COLO829 (cell line): Measurements from ENCODE around the gene DDX47.
"Not testable (repeated sequence)": the region's sequence is repeated elsewhere in the genome, so short reads cannot be mapped to it uniquely, and the experiment has no call there.

Source experiments
- DNase-seq: peaks from one replicate; pipeline ENCODE4 v3.0.0; 2012; ENCODE audit warnings: low spot score

The DDX47 gene

DNA sequence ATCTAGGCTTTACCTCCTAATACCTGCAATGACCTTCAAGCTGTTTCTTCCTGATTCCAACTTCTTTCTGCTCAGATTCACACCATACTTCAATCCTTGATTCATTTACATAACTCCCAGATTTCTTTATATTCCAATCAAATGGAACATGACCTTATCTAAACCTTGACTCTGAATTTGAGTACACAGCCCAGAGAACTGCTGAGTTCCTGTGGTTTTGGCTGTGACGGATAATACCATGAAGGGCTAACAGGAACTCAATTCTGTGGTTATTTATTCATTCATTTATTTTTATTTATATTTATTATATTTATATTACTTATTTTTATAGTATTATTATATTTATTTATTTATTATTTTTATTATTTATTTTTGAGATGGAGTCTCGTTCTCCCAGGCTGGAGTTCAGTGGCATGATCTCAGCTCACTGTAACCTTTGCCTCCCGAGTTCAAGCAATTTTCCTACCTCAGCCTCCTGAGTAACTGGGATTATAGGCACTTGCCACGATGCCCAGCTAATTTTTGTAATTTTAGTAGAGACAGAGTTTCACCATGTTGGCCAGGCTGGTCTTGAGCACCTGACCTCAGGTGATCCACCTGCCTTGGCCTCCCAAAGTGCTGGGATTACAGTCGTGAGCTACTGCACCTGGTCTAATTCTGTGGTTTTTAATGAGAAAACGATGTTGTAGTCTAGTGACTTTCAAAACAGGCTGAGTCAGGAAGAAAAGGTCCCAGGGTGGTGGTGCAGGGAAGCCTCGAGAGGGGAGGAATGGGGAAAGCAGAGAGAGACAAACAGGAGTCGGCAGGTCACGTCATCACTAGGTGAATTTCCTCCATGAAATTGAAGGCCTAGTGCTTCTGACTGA is 16.0 kb upstream of the DDX47 start:
- no peak for DNase-seq

DNA sequence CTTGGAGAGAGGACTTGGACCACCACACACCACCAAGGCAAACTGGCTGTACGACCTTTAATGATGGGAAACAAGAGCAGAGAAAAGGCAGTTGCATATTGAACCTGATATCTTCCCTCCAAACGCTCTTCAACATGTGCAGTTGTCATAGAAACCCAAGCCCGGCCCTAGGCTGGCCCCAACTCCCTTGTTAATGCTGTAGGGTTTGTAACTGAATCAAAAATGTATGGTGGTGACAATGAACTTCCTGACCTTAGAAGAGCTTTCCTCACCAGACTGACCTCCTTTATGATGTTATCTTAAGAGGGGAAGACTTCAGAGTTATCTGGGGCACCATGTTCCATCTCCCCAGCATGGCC is 15.4 kb upstream of the DDX47 start:
- DNase-seq: no peak

DNA sequence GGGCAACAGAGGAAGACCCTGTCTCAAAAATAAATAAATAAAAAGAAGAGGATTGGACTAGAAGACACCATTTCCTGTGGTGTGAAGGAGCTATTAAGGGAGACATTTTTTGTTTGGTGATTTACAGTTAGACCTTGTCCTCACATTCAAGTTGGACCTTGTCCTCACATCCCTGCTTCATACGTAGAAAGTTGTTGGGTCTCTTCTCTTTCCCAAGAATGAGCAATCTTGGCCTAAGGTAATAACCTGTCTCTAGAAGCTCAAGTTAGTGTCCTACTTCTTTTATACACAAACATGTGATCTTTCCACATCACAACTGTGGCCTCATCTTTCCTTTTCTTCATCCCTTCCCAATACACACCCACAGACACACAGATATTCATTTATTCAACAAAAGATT is 14.7 kb upstream of the DDX47 start:
- no peak for DNase-seq

DNA sequence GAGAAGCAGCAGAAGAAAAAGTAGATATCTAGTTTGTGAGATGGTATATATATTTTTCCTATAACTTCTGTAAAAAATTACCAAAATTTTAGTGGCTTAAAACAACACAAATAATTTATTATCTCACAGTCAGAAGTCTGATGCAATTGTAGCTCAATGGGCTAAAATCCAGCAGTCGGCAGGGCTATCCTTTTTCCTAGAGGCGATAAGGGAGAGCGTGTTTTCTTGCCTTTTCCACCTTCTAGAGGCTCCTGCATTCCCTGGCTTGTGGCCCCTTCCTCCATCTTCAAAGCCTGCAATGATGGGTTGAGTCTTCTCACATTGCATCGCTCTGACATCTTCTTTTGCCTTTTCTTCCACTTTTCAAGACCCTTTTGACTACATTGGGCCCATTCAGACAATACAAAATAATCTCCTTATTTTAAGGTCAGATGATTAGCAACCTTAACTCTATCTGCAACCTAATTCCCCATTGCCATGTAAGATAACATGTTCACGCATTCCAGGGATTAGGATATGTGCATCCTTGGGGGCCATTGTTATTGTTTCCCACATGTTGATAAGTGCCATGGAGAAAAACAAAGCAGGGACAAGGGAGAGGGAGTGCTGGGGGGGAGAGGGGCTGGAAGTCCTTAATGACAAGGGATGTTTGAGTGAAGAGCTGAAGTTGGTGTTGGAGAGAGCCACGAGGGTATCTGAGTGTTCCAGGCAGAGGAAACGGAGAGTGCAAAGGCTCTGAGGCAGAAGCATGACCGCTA is 13.8 kb upstream of the DDX47 start:
- DNase-seq: no peak

DNA sequence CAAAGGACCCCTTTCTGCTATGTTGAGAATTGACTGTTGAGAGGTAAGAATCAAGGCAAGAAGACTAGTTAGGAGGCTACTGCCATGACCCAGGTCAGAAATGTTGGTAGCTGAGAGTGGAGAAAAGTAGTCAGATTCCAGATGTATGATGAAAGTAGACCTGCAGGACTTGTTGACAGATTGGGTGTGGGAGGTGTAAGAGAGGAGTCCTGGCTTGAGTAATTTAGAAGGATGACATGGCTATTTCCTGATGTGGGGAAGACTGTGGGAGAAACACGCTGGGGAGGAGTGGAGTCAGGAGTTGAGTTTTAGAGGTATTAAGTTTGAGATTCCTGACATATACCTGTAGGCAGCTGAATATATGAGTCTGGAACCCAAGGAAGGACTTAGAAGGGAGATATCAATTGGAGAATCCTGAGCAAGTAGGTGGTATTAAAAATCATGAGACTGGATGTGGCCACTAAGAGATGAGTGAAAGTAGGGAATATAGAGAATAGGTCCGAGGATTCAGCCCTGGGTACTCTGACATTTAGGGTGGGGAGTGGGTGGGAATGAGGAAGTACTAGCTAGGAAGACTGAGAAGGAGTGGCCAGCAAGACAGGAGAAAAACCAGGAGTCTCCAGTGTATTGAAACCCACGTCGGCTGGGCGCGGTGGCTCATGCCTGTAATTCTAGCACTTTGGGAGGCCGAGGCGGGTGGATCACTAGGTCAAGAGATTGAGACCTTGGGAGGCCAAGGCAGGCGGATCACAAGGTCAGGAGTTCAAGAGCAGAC is 12.6 kb upstream of the DDX47 start:
- DNase-seq: no peak

DNA sequence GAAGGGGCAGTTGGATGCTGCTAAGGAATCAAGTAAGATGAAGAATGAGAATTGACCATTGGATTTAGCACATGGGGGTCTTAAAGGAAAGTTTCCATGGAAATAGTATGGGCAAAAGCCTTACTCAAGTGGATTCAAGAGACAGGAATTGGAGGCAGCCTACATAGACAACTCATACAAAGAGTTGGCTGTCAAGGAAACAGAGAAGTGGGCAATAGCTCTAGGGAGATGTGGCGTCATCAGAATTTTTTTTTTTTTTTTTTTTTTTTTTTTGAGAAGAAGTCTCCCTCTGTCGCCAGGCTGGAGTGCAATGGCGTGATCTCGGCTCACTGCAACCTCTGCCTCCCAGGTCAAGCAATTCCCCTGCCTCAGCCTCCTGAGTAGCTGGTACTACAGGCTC is 11.5 kb upstream of the DDX47 start:
- not testable (repeated sequence) for DNase-seq

DNA sequence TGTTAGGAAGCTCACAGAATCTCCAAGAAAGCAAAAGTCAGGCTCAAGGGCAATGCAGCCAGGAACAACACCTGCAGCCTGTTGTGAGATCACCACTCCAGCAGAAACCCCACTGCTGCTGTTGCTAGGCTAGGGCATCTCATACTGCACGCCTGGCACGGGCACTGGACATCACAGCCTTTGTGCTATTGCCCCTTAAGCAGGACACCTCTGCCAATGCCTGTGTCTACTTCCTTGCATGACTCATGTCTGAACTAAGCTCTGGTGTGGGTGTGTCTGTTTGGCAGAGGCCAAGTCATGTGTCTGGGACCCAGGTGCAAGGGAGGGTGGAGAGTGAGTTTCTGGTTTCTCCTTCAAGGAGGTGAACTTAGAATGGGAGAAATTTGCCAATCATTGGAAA is 10.0 kb upstream of the DDX47 start:
- DNase-seq: peak; percentile 93

DNA sequence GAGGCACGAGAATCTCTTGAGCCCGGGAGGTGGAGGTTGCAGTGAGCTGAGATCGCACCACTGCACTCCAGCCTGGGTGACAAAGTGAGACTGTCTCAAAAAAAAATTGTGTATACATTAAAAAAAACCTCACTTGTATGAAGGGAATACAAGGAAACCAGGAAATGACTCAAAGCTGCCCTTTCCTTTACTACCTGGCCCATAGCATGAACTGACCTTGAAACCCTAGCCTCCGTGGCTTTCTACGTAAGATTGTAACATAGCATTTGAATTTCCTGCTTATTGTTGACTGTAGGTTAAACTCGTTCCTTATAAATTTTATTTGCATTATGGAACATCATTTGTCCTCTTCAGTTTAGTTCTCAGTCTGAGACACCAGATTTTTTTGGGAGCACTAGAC is 9.1 kb upstream of the DDX47 start:
- DNase-seq: no peak

DNA sequence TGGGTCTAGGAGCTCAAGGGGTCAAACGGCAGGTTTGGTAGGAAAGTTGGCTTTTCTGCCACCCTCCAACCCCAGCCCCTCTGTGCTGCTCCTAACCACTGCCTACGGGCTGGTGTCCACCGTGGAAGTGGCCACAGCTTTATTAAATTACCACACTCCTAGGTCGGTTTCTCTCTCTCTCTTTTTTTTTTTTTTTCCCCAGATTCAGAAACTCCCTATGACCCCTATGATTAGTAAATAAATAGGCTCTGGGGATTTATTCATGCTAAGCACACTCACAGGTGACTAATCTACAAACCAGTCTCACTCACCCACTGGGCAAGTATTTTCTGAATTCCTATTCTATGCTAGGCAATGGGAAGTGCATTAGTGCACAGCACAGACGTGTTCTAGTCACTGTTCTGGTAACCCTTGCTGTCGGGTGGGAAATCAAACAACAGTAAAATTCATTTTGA is 8.7 kb upstream of the DDX47 start:
- no peak for DNase-seq

DNA sequence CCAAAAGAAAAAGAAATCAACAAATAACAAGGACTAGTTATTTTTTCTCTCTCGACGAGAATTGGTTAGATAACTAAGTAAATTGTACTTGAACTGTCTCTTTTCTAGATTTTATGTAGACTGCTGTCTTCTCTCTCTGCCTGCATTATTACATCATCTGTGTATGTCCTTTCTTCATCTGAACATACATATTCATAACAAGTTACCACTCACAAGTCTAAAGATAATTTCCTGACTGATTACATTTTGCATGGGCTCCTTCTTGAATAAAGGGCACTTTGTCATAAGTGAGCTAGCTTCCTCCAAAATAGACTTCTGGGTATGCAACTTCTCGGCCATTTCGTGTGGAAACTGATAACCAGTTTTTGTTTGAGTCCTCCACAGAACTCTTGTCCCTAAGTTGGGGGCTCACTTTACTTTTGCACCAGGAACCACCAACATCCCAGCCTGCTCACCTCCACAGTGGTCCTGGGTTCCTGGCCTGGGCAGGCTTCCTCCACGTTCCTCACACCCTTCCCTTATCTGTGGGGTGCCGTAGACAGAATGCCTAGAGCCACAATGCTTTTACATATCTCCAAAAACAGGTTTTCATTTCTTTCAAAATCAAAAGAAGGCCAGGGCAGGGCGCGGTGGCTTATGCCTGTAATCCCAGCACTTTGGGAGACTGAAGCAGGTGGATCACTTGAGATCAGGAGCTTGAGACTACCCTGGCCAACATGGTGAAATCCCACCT is 6.2 kb upstream of the DDX47 start:
- peak; percentile 36 for DNase-seq

DNA sequence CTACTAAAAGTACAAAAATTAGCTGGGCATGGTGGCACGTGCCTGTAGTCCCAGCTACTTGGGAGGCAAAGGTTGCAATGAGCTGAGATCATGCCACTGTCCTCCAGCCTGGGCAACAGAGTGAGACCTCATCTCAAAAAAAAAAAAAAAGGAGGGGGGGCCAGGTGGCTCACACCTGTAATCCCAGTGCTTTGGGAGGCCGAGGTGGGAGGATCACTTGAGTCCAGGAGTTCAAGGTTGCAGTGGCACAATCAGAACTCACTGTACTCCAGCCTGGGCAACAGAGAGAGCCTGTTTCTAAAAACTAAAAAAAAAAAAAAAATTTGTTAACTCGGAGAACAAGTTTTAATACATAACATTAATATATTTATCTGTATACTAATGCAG is 5.6 kb upstream of the DDX47 start:
- DNase-seq: not testable (repeated sequence)

DNA sequence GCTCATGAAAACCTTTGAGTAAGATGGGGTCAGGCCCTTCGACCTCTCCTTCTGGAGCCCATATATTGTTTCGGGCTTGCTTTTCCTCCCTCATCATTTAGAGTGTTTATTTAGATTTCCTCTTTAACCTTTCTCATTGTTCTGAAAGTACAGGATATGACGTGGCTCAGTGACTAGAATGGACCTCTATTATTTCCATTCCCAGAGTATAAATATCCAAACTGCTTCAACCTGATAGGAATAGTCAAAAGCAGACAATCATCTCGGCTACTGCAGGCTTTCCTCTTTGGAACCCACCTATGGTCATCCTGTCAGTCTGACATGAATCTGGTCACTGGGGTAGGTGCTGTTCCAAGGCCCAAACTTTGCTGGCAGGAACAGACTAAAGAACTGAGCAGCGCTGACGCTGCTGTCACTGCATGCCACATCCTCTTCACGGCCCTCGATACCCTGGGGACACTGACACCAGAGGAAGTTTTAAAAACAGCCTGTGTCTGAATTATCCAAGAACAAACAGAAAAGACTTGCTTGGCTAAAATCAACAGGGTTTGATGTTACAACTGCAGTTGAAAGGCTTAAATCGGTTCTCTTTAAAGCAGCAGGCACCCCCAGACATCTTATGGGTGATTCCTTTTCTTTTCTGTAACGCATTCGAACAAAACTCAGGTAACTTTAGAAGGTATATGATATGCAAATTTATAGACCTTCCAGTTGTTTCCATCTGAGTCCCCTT is 5.0 kb upstream of the DDX47 start:
- no peak for DNase-seq

DNA sequence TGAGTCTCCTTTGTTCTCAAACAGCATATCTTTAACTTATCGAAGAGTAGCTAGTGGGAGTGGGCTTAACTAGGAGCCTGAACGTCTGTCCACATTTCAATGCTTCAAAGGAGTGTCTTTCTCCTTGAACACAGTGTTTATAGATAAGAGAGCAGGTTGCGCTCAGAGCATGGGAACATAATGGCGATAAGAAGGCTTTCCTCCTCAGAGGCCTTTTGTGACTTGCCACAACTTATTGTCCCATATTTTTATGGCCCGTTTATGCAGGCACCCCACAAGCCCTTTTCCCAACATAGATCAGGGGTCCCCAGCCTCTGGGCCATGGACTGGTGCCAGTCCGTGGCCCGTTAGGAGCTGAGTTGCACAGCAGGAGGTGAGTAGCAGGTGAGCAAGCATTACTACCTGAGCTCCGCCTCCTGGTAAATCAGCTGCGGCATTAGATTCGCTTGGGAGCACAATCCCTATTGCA is 2.6 kb upstream of the DDX47 start:
- no peak for DNase-seq

DNA sequence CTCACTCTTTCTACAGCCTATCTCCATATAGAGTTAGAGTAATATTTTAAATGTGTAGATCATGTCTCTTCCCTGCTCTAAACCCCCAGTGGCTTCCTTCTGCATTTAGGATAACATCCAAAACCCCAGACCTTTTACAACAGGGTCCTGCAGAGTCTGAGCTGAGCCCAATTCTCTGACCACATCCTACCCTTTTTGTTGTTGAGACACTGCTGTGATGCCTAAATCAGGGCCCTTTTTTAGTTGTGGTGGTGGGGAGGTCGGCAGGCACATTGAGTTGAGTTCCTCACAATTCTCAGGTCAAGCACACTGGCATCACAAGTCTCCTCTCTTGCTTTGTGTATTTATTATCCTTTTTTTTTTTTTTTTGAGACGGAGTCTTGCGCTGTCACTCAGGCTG is 1.8 kb upstream of the DDX47 start:
- no peak for DNase-seq

DNA sequence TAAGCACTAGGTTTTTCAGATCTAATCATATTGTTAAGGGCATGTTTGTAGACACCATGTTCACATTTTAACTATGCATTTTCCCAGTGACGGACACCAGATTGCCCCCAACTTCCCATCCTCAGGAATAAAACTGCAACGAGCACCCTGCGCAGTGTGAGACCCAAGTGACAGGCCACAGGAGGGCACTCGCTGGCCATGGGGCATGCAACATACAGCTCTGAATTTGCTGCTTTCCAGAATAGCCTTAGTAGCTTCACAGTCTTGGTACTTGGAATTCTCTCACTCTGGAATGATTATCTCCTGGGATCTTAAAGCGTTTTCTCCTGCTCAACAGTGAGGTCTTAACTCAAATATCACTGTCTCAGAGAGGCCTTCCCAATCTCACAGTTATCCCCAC is 972 bp upstream of the DDX47 start:
- DNase-seq: no peak

DNA sequence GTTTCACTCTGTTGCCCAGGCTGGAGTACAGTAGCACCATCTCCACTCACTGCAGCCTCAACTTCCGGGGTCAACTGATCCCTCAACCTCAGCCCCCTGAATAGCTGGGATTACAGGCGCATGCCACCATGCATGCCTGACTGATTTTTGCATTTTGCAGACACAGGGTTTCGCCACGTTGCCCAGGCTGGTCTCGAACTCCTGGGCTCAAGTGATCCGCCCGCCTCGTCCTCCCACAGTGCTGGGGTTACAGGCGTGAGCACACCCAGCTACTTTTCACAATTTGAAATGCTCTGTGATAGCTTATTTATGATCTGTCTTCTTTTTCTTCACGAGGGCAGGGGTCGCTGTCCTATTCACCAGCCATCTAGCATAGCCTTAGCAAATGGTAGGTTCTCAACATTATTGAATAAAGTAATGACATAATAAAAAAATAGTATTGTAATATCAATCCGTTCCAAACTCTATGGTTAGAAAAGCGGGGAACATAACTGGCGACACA is 477 bp upstream of the DDX47 start:
- DNase-seq: no peak

DNA sequence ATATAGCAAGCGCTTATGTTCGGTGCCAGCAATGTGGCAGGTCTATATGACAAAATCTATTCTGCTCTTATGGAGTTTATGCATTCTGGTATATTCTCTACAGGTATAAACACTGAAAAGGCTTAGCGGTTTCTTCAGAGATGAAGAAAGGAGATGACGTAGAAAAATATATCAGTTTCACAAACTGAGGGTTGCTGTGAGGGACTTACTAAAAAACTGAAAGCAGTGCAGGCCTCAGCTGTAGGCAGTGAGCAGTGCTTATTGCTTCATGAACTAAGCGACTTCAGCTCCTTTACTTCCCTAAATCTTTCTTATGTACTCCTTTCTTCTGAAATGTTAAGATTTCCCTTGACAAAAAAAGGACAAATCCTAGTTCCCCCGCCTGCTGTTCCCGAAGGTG is 4.5 kb downstream of the DDX47 start:
- DNase-seq: no peak

DNA sequence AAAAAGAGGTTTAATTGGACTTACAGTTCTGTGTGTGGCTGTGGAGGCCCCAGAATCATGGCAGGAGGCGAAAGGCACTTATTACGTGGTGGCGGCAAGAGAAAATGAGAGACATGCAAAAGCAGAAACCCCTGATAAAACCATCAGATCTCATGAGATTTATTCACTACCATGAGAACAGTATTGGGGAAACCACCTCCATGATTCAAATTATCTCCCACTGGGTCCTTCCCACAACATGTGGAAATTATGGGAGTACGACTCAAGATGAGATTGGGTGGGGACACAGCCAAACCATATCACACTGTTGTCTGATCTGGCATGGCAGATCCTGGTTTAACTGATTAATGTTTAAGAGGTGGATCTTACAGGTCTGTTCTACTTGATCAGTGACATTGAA is 5.6 kb downstream of the DDX47 start:
- no peak for DNase-seq

DNA sequence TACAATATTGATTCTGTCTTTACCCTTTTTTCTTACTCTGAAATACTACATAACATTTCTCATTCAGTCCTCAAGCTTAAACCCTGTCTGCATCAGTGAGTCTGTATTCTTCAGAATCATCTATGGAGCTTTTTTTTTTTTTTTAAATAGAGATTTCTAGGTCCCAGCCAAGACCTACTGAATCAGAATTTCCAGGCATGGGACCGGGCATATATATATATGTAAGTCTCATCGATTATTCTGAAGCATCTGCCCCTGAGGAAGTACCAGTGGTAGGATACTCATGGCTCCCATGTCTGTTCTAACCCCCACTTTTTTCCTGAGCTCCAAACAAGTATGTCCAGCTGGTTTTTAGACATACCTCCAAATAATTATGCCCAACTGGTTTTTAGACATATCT is 6.1 kb downstream of the DDX47 start:
- DNase-seq: no peak

DNA sequence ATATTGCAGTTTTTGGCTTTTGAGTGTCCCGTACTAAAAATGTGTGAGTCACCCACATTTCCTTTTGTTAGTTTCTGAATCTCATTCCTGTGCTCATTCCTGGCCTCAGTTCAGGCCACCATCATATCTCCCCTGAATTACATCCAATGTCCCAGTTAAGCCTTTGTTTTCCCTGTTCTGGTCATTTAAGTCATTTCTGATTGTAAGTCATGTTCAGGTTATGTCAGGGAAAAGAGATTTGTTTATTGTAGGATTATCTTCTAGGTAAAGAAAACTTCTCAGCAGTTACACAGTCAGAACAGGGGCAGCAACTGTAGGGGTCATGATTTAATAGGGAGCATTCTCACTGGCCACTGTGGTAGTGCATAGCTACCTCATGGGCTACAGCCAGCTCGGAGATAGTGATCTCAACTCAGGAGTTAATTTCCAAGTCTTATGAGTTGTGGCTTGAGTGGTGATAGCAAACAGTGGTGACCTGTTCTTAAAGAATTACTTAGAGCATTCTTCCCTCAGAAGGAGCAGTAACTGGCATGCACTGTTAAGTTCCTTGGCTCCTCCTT is 6.7 kb downstream of the DDX47 start:
- peak; percentile 28 for DNase-seq

DNA sequence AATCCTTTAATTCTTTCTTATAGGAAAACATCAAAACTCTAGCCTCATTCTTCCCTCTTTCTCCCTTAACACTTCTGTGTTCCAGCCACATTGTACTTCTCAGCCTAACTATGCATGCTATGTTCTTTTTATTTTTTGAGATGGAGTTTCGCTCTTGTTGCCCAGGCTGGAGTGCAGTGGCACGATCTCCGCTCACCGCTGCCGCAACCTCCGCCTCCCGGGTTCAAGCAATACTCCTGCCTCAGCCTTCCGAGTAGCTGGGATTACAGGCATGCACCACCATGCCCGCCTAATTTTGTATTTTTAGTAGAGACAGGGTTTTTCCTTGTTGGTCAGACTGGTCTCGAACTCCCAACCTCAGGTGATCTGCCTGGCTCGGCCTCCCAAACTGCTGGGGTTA is 7.2 kb downstream of the DDX47 start:
- DNase-seq: not testable (repeated sequence)
